Body of pancreas (tissue), 4 donors: ENCODE data around the gene ACP2. TPM values are rescaled to one million over a fixed set of nuclear protein-coding genes. Genes with fewer than 3 reads are reported as not detected.

Source experiments
- ATAC-seq: fragments of 150-250 bp; one replicate; pipeline ENCODE4 v1.9.1; 2016
- DNase-seq, 4 donors: peaks; one replicate each; pipeline ENCODE4 v3.0.0-alpha.2; 2019
- H3K27ac ChIP-seq, 4 donors: fragments of 200-600 bp; sonication (generic); 1 replicate in 3 of 4; 2 replicates in 1 of 4; pipeline versions ENCODE4 v1.5.1 to v1.6.1; 2016 to 2019; ENCODE audit warnings: mild to moderate bottlenecking in 1 of 4, mixed read lengths in 1 of 4, moderate library complexity in 1 of 4
- H3K27me3 ChIP-seq, 2 donors: fragments of 200-600 bp; sonication (generic); one replicate each; pipeline ENCODE4 v1.6.0; 2016; ENCODE audit warnings: mild to moderate bottlenecking in 1 of 2
- H3K36me3 ChIP-seq, 2 donors: fragments of 200-600 bp; sonication (generic); replicated peaks in 1 of 2; 2 replicates each; pipeline ENCODE4 v1.5.1; 2016; ENCODE audit warnings: low read depth in 2 of 2; ENCODE audit not compliant: insufficient read depth in 1 of 2
- H3K4me1 ChIP-seq: fragments of 200-600 bp; sonication (generic); one replicate; pipeline ENCODE4 v1.6.0; 2016
- H3K4me3 ChIP-seq, 2 donors: fragments of 200-600 bp; sonication (generic); 1 replicate in 1 of 2; 2 replicates in 1 of 2; pipeline ENCODE4 v1.5.1; 2016 to 2019
- H3K9me3 ChIP-seq, 3 donors: fragments of 200-600 bp; sonication (generic); 1 replicate in 2 of 3; 2 replicates in 1 of 3; pipeline ENCODE4 v1.5.1; 2016
- POLR2A ChIP-seq, 3 donors: fragments of 450-650 bp; IDR thresholded peaks; one replicate each; pipeline ENCODE4 v1.6.1; 2016; ENCODE audit warnings: antibody characterized with exemption in 3 of 3, mild to moderate bottlenecking in 2 of 3
- WGBS, 2 donors: methylation state at CpG; one replicate each; pipeline ENCODE4 v1.1.5; 2017; 5-methylcytosine and 5-hydroxymethylcytosine counted together
- intact Hi-C: fragments of 100-400 bp; cut with DNase I; formaldehyde crosslinking; loops from one replicate; pipeline ENCODE4 v1.15.1; 2023
- total RNA-seq, 2 donors: library from RNA; depleted of rRNA; stranded (reverse); fragments of >200 nt; gene quantifications; one replicate each; pipeline ENCODE4 v1.1.0, GENCODE V29; 2016
- TF ChIP-seq, protein P1 (sequence below), 7 experiments: fragments of 450-650 bp in 4 of 7; fragments of 200-600 bp in 3 of 7; sonication (generic) in 3 of 7; IDR thresholded peaks; one replicate each; pipeline ENCODE4 v1.5.1; 2016 to 2019; ENCODE audit warnings: antibody characterized with exemption in 7 of 7

ACP2 gene
- total RNA-seq, 2 donors from 2014 or later: 31.6 to 43.1 TPM

DNA sequence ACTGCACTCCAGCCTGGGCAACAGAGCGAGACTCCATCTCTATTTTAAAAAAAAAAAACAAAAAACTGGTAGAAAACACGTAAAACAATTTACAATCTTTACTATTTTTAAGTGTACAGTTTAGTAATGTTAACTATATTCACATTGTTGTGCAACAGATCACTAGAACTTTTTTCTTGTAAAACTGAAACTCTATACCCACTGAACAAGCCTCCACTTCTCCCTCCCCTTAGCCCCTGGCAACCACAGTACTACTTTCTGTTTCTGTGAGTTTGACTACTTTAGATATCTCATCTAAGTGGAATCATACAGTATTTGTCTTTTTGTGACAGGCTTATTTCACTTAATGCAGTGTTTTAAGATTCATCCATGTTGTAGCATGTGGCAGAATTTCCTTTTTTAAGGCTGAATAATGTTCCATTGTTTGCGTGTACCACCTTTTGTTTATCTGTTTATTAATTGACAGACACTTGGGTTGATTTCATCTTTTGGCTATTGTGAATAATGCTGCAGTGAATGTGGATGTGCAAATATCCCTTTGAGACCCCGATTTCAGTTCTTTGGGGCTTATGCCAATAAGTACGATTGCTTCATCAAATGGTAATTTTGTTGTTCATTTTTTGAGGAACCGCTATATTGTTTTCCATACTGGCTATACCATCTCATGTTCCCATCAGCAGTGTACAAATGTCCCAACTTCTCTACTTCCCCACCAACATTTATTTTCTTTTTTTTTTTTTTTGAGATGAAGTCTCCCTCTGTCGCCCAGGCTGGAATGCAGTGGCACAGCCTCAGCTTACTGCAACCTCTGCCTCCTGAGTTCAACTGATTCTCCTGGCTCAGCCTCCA, 22.8 kb downstream of the ACP2 start:
- H3K27ac ChIP-seq: peak overlapping the region in 1 of 4 donors; percentile 13
- no peaks in the 10 kb centered on the region for H3K4me1 ChIP-seq
- peaks cover 4 to 5% of the 10 kb centered on the region in 2 donors for H3K36me3 ChIP-seq
- no peak for TF ChIP-seq POLR2A (IDR thresholded peaks at IDR 0.05)
- TF ChIP-seq, protein P1, sequence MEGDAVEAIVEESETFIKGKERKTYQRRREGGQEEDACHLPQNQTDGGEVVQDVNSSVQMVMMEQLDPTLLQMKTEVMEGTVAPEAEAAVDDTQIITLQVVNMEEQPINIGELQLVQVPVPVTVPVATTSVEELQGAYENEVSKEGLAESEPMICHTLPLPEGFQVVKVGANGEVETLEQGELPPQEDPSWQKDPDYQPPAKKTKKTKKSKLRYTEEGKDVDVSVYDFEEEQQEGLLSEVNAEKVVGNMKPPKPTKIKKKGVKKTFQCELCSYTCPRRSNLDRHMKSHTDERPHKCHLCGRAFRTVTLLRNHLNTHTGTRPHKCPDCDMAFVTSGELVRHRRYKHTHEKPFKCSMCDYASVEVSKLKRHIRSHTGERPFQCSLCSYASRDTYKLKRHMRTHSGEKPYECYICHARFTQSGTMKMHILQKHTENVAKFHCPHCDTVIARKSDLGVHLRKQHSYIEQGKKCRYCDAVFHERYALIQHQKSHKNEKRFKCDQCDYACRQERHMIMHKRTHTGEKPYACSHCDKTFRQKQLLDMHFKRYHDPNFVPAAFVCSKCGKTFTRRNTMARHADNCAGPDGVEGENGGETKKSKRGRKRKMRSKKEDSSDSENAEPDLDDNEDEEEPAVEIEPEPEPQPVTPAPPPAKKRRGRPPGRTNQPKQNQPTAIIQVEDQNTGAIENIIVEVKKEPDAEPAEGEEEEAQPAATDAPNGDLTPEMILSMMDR (IDR thresholded peaks at IDR 0.05): no peak
- no peaks in the 10 kb centered on the region for H3K9me3 ChIP-seq
- H3K4me3 ChIP-seq: no peak overlapping the region
- DNase-seq (no peak), ATAC-seq (no peak)
- 83 to 92% methylated on average over 7 of the region's 7 CpGs for WGBS, 2 donors
- H3K27me3 ChIP-seq: no peaks in the 10 kb centered on the region
- intact Hi-C loops: no loop called here

DNA sequence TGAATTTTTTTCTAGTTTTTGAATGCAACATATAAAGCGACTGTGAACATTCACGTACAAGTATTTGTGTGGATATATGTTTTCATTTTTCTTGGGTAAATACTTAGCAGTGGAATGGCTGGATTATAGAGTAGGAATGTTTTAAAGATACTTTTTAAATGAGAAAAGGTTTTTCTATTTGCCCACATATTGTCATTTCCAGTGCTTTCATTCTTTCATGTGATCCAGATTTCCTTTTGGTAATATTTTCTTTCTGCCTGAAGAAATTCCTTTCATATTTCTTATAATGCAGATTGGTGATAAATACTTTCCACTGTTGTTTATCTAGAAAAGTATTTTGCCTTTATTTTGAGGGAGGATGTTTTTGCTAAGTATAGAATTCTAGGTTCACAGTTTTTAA, 25.9 kb downstream of the ACP2 start:
- H3K36me3 ChIP-seq: peaks cover 4 to 5% of the 10 kb centered on the region in 2 donors
- no peak for ATAC-seq
- intact Hi-C loops: no loop called here

DNA sequence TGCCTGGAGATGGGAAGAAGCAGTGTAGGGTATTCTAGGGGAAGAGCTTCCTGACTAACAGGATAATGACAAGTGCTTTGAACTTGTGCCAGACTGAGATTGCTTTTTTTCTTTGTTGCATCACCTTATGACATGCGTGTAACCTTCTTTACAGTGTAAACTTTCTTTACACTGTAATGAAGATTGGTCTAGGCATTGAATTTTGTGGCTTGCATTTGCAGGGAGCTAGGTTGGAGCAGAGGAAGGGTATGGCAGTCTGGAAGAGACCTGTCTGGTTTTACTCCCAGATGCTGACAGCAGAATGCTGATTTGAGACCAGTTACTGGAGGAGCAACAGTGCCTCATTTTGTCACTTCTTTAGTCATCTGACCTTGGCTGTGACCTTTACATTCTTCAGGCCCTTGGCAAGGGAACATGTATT, 28.2 kb downstream of the ACP2 start:
- no peak overlapping the region for H3K27ac ChIP-seq
- intact Hi-C loops: no loop called here
- peaks cover 1 to 5% of the 10 kb centered on the region in 2 donors for H3K36me3 ChIP-seq
- TF ChIP-seq, protein P1 (IDR thresholded peaks at IDR 0.05): no peak
- TF ChIP-seq POLR2A (IDR thresholded peaks at IDR 0.05): no peak
- H3K4me3 ChIP-seq: no peak overlapping the region
- H3K9me3 ChIP-seq: no peaks in the 10 kb centered on the region
- H3K4me1 ChIP-seq: peaks cover 25% of the 10 kb centered on the region
- ATAC-seq: no peak
- H3K27me3 ChIP-seq: no peaks in the 10 kb centered on the region
- DNase-seq: no peak
- WGBS, 2 donors: 65 to 79% methylated on average over 1 of the region's 1 CpG

More for the DNA sequence above, 25.9 kb downstream of the ACP2 start:
- TF ChIP-seq POLR2A (IDR thresholded peaks at IDR 0.05): no peak
- TF ChIP-seq, protein P1 (IDR thresholded peaks at IDR 0.05): no peak
- peaks cover 6% of the 10 kb centered on the region for H3K4me1 ChIP-seq
- WGBS, 2 donors: 51 to 52% methylated on average over 2 of the region's 2 CpGs
- no peaks in the 10 kb centered on the region for H3K9me3 ChIP-seq
- no peak overlapping the region for H3K27ac ChIP-seq
- no peak overlapping the region for H3K4me3 ChIP-seq
- H3K27me3 ChIP-seq: no peaks in the 10 kb centered on the region
- no peak for DNase-seq

DNA sequence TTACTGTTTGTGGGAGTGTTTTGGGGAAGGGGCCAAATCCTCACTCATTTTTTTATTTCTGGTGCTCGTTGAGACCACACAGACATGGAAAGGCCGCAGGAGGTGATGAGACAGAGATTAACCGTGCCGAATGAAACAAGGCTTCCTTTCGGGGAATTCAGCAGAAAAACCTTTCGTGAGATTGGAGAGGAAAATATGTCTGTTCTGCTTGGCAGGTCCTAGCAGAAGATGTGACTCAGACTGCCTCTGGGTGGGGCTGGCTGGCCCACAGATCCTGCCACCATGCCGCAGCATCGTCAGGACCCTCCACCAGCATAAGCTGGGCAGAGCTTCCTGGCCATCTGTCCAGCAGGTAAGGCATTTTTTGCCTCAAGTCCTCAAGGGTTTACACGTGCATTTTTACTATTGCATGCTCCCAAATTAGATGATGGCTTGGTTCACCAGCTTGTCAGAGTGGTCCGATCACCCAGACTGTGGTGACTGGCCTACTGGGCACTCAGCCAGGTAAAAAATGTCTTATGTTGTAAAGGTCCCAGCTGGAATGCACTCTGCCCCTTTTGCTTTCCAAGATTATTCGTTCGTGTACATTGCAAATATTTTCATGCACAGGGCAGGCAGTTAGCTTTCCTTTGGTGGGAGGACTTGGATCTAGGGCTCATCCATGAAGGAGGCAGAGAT, 32.4 kb downstream of the ACP2 start:
- ATAC-seq: no peak
- WGBS, 2 donors: 23 to 24% methylated on average over 11 to 12 of the region's 12 CpGs
- Histone ChIP-seq H3K4me1 (peaks cover 39% of the 10 kb centered on the region), H3K27ac (peak overlapping the region in 3 of 4 donors; percentile 92 to 97 (median 97)), H3K9me3 (no peaks in the 10 kb centered on the region), H3K36me3 (no peaks in the 10 kb centered on the region), H3K27me3 (no peaks in the 10 kb centered on the region), H3K4me3 (no peak overlapping the region)
- intact Hi-C loops: loop anchor here (5.0 kb wide), 1 partner anchor 39 kb away; the partner anchor contains the start of gene ARFGAP2
- TF ChIP-seq, protein P1 (IDR thresholded peaks at IDR 0.05): no peak
- TF ChIP-seq POLR2A (IDR thresholded peaks at IDR 0.05): no peak
- DNase-seq: peak; percentile 41 to 63 (median 51)
